ENCODE results near the gene CAMTA1. TPM values are rescaled to one million over a fixed set of nuclear protein-coding genes. Genes with fewer than 3 reads are reported as not detected.

CAMTA1 gene
- total RNA-seq, 1 donor from 2014 or later, result 268 TPM

DNA sequence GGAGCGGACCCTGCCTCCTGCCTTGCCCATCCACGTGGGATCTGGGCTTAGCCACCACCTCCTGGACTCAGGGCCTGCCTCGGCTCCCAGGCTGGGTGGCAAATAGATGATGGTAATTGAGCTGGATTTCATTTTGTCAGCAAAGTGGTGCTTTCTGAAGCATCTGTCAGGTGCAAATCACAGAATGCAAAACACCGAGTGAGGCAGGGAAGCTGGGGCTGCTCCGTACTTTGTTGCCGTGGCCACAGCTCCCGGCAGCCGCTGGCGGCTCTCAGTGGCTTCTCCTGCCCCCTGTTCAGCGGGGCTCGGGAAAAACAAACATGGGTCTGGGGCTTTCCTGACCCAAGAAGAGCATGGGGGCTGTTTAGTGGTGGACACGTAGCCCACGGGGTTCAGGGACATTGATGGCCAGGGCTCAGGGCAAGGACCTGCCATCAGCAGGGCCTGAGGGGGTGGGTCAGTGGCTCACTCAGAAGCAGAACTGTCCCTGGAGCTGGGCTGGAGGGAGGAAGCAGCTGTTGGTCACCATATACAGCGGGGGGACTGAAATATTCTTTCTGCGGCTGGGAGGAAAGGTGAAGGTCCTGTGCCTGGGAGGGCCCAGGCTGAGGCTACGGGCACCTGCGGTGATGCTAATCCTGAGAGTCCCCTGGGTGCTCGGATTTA, 855.8 kb downstream of the CAMTA1 start:
- Histone ChIP-seq H3K27ac (no peak overlapping the region), H3K9me3 (ENCODE audit: low read depth) (no peaks in the 10 kb centered on the region), H2AFZ (replicated peaks) (no peak overlapping the region), H3K27me3 (no peaks in the 10 kb centered on the region), H3K79me2 (ENCODE audit: low read depth) (no peaks in the 10 kb centered on the region), H3K36me3 (no peaks in the 10 kb centered on the region), H3K4me2 (no peak overlapping the region), H4K20me1 (ENCODE audit: low read depth) (no peaks in the 10 kb centered on the region), H3K4me1 (peaks cover 9% of the 10 kb centered on the region), H3K9ac (no peak overlapping the region), H3F3A (ENCODE audit: low read depth) (peaks cover 8% of the 10 kb centered on the region), H3K4me3 (no peak overlapping the region)
- no peaks in the 10 kb centered on the region for H3K9me3 Mint-ChIP-seq
- peaks cover 42% of the 10 kb centered on the region for H3K4me1 Mint-ChIP-seq
- H3K27me3 Mint-ChIP-seq (ENCODE audit: insufficient read depth, low read depth), result peaks cover 13% of the 10 kb centered on the region
- DNase-seq (ENCODE audit: low spot score), result peak; percentile 31
- TF ChIP-seq, protein P1, sequence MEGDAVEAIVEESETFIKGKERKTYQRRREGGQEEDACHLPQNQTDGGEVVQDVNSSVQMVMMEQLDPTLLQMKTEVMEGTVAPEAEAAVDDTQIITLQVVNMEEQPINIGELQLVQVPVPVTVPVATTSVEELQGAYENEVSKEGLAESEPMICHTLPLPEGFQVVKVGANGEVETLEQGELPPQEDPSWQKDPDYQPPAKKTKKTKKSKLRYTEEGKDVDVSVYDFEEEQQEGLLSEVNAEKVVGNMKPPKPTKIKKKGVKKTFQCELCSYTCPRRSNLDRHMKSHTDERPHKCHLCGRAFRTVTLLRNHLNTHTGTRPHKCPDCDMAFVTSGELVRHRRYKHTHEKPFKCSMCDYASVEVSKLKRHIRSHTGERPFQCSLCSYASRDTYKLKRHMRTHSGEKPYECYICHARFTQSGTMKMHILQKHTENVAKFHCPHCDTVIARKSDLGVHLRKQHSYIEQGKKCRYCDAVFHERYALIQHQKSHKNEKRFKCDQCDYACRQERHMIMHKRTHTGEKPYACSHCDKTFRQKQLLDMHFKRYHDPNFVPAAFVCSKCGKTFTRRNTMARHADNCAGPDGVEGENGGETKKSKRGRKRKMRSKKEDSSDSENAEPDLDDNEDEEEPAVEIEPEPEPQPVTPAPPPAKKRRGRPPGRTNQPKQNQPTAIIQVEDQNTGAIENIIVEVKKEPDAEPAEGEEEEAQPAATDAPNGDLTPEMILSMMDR (IDR thresholded peaks at IDR 0.05), result no peak
- TF ChIP-seq EZH2phosphoT487 (IDR thresholded peaks at IDR 0.05), result no peak
- no peak for TF ChIP-seq EZH2 (IDR thresholded peaks at IDR 0.05)
- no peaks in the 10 kb centered on the region for H3K36me3 Mint-ChIP-seq
- H3K27ac Mint-ChIP-seq, result peak overlapping the region; percentile 76
- H3K4me3 Mint-ChIP-seq, result no peak overlapping the region

DNA sequence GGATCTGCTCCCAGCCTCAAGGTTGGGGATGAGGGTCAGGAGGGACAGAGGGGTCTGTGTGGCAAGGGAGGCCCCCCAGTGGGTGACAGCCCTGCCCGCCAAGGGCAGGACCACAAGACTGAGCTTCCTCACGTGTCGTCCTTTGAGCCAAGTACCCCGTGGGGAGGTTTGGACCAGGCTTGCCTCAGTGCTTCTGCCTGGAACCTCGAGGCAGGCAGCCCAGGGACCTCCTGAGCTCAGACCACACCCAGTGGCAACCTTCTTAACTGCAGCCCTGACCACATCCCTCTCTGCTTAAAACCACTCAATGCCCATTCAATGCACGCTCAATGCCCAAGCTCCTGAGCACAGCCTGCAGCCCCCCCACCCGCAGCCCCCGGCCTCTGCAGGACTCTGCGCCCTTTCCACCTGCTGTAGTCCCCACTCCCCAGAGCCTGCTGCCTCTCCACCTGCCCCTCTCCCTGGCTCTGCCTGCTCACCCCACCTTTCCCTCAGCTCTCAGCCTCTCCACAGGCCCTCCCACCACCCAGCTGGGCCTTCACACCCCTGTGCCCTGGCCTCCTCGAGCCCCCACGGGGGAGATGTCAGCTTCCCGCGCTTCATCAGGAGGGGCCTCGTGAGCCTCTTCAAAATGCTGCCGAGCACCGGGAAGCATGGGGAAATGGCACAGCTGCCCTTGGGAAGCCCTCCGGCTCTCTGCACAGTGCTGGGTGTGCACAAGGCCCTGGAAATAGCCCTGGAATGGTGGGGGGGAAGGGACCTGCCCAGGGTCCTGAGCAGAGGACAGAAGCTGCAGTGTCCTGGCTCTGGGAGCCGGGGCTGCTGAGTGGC, 856.5 kb downstream of the CAMTA1 start:
- peaks cover 18% of the 10 kb centered on the region for H3K27me3 Mint-ChIP-seq (ENCODE audit: insufficient read depth, low read depth)
- Histone ChIP-seq H3K4me1 (peaks cover 9% of the 10 kb centered on the region), H3F3A (ENCODE audit: low read depth) (peaks cover 8% of the 10 kb centered on the region), H3K27me3 (no peaks in the 10 kb centered on the region), H3K9me3 (ENCODE audit: low read depth) (no peaks in the 10 kb centered on the region), H3K36me3 (no peaks in the 10 kb centered on the region), H4K20me1 (ENCODE audit: low read depth) (no peaks in the 10 kb centered on the region), H2AFZ (replicated peaks) (no peak overlapping the region), H3K4me3 (no peak overlapping the region), H3K4me2 (no peak overlapping the region), H3K79me2 (ENCODE audit: low read depth) (no peaks in the 10 kb centered on the region), H3K27ac (no peak overlapping the region), H3K9ac (no peak overlapping the region)
- no peaks in the 10 kb centered on the region for H3K36me3 Mint-ChIP-seq
- no peaks in the 10 kb centered on the region for H3K9me3 Mint-ChIP-seq
- TF ChIP-seq, protein P1 (IDR thresholded peaks at IDR 0.05), result peak; percentile 21
- TF ChIP-seq EZH2 (IDR thresholded peaks at IDR 0.05), result no peak
- DNase-seq (ENCODE audit: low spot score), result peak; percentile 38
- H3K27ac Mint-ChIP-seq, result peak overlapping the region; percentile 76
- H3K4me1 Mint-ChIP-seq, result peaks cover 42% of the 10 kb centered on the region
- H3K4me3 Mint-ChIP-seq, result no peak overlapping the region

DNA sequence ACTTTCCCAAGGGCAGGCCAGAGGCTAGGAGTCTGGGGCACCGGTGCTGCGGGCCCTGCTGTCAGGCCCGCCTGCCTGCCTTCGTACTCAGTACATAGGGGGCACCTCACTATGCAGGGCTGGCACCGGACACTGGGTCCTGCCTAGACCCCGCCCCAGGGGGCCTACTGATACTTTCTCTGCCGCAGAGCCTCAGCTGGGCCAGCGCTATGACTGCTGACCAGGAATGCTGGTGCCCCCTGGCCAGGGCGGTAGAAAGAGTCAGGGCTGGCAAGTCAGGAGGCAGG, 857.1 kb downstream of the CAMTA1 start:
- Histone ChIP-seq H3K4me3 (no peak overlapping the region), H3K4me2 (no peak overlapping the region), H3K27me3 (no peaks in the 10 kb centered on the region), H4K20me1 (ENCODE audit: low read depth) (no peaks in the 10 kb centered on the region), H2AFZ (replicated peaks) (no peak overlapping the region), H3F3A (ENCODE audit: low read depth) (peaks cover 8% of the 10 kb centered on the region), H3K9me3 (ENCODE audit: low read depth) (no peaks in the 10 kb centered on the region), H3K27ac (no peak overlapping the region), H3K4me1 (peaks cover 9% of the 10 kb centered on the region), H3K36me3 (no peaks in the 10 kb centered on the region), H3K79me2 (ENCODE audit: low read depth) (no peaks in the 10 kb centered on the region), H3K9ac (no peak overlapping the region)
- H3K36me3 Mint-ChIP-seq, result no peaks in the 10 kb centered on the region
- no peak overlapping the region for H3K27ac Mint-ChIP-seq
- TF ChIP-seq, protein P1 (IDR thresholded peaks at IDR 0.05), result no peak
- TF ChIP-seq EZH2 (IDR thresholded peaks at IDR 0.05) (no peak), EZH2phosphoT487 (IDR thresholded peaks at IDR 0.05) (no peak)
- H3K4me3 Mint-ChIP-seq, result no peak overlapping the region
- H3K4me1 Mint-ChIP-seq, result peaks cover 40% of the 10 kb centered on the region
- peaks cover 19% of the 10 kb centered on the region for H3K27me3 Mint-ChIP-seq (ENCODE audit: insufficient read depth, low read depth)
- H3K9me3 Mint-ChIP-seq, result no peaks in the 10 kb centered on the region
- DNase-seq (ENCODE audit: low spot score), result no peak

Data from neural progenitor cell (in vitro differentiated cells).